ENCODE data around the gene GNAT3.

GRCh38 chr7:80464211-80464610 is 47.7 kb downstream of the GNAT3 start:
- no peak for TF ChIP-seq GATA2 (IDR thresholded peaks at IDR 0.05; ENCODE audit: low read depth, low read length)
- TF ChIP-seq GATA3 (IDR thresholded peaks at IDR 0.05; ENCODE audit: low read depth, low read length), result no peak
